HuH-7.5 (cell line): ENCODE measurements around the gene DYDC1.
A peak's percentile ranks its signal among the peaks of the same experiment; 100 is the strongest.
"Not testable (repeated sequence)": the region's sequence is repeated elsewhere in the genome, so short reads cannot be mapped to it uniquely, and the experiment has no call there.

Experiments used
- DNase-seq: peaks from one replicate; pipeline ENCODE4 v3.0.0; 2011; ENCODE audit warnings: low spot score

Gene DYDC1

DNA sequence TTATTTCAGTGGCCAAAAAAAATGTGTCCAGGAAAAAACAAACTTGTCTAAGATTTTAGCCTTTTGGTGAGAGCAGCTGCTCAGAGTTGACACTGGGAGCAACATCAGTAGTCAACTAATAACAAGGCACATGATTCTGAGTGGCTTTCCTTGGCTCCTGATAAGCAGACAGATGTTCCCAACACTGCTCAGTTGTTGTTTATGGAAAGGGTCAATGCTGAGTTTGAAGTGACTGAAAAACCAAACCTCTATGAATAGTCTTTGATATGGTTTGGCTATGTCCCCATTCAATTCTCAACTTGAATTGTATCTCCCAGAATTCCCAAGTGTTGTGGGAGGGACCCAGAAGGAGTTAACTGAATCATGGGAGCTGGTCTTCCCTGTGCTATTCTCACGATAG is 12.3 kb downstream of the DYDC1 start:
- DNase-seq: no peak

DNA sequence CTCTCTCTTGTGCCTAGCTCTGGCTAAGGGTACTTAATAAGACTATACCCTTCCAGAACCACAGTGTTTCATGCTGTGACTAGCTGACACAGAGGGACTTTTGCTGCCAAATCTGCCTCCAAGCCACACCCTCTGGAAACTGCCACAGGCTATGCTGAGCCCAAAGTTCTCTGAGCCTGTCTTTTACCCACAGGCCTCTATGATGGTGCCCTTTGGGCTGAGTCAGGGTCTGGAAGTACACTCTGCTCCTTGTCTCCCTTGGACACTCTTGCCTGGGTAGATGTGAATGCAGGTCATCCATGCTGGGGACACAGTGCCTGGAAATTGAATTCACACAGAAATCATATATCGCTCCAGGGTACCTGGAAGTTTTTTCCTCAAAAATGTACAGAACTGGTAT is 22.6 kb downstream of the DYDC1 start:
- DNase-seq: no peak

DNA sequence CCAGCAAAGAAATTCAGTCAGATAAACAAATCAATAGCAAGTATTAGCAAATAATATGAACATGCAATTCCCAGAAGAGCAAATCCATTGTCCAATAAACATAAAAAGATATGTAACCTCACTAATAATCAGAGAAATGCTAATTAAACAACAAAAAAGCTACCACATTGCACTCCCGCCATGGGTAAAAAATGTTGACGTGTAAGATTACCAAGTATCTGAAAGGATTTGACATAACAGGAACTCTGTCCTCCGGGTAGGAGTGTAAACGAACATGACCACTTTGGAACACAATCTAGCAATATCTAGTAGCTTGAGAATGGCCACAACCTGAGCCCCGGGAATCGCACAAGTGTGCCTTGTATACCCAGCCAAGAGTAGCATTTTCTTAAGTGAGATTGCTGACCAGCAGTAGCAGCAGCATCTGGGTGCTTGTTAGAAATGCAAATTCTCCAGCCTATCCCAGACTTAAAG is 31.6 kb downstream of the DYDC1 start:
- DNase-seq: no peak

DNA sequence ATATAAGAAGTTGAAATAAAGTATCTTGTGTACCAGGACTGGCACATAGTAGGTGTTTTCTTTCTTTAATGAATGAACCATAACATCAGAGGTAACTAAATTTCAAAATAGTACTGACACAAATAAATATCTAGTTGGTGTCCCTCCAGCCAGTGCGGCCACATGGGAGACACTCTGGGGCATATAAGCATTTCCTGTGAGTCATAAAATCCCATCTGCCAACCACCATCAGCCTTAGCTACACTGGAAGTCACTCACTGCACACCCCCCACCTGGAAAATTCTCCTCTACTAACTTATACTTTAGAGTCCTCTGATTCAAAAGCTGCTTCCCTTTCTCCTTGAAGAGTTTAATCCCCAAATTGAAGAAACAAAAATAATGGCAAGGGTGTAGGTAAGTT is 32.5 kb downstream of the DYDC1 start:
- DNase-seq: no peak

DNA sequence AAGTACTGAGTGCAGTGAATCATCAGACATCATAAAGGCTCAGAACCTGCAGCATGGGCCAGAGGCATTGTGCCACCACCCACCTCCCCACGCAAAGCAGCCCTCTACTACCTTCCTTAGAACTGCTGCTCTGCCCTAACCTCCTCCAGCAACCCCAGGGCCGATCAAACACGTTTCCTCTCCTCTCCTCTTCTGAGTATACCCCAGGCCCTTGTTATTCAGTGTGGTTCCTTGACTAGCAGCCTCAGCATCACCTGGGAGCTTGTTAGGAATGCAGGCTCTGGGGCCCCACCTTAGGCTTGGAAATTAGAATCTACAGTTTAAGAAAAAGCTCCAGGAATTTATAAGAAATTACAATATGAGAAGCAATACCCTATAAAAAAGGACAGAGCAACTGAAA is 33.2 kb downstream of the DYDC1 start:
- no peak for DNase-seq

DNA sequence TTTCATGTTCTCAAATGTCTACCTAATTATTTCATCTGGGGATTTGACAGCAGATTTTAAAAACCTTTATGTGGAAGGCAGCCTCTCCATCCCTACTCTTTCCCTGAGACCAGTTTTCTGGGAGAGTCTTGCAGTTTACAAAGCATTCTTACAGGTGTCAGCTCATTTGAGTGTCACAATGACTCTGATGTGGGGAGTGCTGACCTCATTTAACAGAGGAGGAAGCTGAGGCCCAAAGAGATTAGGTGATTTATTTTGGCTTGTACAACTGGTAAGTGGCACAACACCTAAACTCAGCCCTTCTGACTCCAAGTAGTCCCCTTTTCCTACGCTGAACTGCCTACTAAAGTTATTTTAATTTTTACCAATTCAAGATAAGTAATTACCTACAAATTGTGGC is 33.8 kb downstream of the DYDC1 start:
- DNase-seq: no peak

DNA sequence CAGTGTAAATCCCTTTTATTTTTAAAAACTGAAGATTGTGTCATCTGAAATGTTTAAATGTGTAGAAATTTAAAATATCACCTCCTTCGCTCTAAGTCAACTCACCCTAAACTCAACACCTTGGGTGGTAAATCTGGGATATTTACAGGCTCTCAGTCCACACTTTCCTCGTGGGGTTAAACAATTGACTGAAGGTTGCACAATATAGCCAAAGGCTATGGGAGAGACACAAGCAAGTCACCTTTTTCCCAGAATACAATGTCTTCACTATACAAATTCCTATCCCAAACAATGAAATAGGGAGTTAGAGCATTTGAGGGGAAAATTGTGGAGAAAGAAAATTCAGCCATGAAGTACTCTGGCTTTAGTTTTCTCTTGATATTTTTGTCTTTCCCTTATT is 34.4 kb downstream of the DYDC1 start:
- DNase-seq: no peak

DNA sequence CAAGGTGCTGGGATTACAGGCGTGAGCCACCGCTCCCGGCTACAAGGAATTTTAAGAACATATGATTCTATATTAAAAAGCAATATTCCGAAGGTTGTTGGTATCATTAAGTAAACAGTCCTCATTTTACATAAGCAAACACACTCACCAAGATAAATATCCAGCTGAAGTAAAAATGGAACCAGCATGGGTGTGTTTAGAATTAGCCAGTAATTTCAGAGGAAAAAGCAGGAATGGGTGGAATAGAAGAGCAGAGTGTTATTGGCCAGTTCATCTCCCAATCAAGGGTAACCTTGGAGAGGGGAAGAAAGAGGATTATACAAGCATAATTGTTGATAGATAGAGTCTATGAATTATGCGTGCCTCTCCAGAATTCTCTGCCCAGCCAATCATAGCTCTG is 35.4 kb downstream of the DYDC1 start:
- DNase-seq: no peak

DNA sequence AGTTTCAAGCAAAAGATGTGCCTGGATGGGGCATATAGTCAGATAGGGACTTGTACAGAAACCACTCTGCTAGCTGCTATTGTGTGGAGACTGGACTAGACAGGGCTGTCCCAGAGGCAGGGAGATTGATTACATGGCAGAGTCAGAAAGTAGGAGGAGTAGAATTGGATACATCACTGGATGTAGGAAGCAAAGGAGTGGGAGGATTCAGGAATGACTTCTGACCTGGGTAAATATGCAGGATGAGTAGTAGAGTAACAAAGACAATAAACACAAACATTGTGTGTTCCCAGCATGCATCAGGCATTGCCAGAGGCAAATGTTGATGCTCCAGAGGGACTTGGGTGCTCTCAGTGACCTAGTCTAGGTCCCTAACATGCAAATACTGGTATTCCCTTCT is 36.2 kb downstream of the DYDC1 start:
- peak; percentile 24 for DNase-seq

DNA sequence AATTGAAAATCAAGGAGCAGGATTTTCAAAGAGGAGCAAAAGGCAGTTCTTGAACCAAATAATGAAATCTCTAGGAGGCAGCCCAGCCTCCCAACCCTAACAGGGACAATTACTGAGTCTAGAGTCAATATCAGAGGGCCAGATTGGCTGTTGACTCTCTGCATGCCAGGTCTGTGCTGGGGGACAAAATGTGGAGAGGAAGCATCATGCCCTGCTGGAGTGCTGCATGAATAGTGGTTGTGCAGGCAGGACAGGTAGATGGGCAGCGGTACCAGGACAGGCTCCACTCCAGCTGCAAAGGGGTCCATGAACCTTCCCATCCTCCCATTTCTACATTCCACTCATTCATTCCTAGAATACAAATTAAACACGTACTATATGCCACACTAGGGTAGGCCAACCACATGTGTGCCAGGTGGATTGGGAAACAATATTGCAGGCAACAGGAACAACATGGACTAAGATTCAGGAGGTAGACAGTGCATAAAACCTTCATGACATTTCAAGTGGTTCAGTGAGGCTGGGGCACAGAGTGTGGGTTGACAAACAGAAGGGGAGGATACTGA is 36.7 kb downstream of the DYDC1 start:
- no peak for DNase-seq

DNA sequence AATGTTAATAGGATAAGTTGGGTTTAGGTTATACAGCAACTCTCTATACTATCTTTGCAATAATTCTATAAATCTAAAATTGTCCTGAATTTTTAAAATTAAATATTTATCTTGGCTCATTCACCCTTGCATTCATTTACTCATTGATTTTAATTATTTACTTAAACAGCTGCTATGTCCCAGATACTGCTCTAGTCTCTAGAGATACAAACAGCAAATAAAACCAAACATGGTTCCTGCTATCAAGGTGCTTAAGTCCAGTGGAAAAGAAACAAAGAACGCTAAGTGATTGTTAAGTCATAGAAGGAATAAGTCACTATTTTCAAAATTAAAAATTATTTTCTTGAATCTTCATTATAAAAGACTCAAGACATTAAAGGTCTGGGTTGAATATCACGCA is 37.2 kb downstream of the DYDC1 start:
- DNase-seq: no peak

DNA sequence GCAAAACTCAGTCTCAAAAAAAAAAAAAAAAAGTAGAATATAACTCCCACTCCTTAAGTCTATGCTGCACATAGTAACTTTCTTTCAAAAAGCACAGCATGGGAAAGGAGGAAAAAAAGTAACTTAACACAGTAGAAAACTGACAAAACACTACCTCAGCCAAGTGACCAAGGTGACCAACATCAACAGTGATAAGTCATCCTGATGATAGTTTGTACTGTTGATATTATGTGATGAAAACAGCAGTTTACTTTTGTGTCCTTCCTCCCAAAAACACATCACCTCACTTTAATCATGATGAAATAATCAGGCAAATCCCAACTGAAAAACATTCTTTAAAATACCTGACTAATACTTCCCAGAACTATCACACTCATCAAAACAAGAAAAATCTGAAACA is 37.8 kb downstream of the DYDC1 start:
- no peak for DNase-seq

DNA sequence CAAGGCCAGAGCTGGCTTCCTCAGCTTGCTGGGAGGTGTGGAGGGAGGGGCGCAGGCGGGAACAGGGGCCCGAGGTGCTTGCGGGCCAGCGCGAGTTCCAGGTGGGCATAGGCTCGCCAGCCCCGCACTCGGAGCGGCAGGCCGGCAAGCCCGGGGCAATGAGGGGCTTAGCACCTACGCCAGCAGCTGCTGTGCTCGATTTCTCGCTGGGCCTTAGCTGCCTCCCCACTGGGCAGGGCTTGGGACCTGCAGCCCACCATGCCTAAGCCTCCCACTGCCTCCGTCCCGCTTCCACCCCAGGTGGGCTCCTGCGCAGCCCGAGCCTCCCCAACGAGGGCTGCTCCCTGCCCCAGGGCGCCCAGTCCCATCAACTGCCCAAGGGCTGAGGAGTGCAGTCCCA is 41.2 kb downstream of the DYDC1 start:
- no peak for DNase-seq

DNA sequence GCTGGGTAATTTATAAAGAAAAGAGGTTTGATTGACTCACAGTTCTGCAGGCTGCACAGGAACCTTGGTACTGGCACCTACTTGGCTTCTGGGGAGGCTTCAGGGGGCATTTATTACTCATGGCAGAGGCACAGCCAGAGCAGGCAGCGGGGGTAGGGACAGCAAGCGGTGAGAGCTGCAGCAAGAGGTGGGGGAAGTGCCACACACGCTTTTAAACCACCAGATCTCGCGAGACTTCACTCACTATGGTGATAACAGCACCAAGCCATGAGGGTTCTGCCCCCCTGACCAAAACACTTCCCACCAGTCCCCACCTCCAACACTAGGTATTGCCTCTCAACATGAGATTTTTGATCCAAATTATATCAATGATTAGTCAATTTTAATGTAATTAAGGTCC is 43.0 kb downstream of the DYDC1 start:
- no peak for DNase-seq

DNA sequence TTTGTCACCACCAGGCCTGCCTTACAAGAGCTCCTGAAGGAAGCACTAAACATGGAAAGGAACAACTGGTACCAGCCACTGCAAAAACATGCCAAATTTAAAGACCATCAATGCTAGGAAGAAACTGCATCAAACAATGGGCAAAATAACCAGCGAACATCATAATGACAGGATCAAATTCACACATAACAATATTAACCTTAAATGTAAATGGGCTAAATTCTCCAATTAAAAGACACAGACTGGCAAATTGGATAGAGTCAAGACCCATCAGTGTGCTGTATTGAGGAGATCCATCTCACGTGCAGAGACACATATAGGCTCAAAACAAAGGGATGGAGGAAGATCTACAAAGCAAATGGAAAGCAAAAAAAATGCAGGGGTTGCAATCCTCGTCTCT is 50.6 kb downstream of the DYDC1 start:
- not testable (repeated sequence) for DNase-seq

DNA sequence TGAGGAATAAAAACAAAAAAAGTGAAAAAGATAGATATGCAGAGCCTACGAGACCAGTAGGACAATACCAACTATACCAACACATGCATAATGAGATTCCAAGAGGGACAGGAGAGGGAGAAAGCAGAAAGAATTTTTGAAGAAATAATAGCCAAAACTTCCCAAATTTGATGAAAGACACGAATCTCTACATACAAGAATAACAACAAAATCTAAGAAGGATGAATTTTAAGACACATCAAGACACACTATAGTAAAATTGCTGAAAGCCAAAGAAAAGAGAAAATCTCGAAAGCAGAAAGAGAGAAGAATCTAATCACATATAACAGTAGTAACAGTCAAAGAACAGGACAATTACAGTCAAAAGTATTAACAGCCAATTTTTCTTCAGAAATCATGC is 59.6 kb downstream of the DYDC1 start:
- DNase-seq: no peak

DNA sequence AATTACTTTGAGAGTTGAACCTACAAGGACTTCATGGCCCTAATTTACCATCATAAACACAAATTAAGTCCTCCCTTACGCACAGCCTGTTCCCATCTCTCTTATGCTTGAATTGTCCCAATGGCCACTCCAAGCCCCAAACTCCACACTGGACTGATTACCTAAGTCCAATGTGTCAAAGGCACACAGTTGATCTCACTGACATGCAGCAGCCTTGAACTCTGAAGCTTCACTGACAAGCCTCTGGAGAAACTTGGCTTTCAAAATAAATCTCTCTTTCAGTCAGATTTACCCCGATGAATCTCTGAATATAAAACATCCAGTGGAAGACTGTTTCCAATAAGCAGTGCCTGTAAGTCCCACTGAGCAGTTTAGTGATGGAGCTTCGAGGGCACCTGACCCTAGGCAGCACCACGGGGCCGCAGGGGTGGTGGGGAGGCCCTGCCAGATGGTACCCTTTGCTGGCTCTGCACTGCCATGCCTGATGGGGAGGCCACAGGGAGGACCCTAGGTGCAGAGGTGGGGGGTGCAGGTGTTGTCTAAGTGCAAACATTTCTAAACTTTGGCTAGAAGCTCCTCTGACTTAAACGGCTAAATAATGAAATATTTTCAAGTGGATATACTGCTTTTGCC is 63.8 kb downstream of the DYDC1 start:
- no peak for DNase-seq

DNA sequence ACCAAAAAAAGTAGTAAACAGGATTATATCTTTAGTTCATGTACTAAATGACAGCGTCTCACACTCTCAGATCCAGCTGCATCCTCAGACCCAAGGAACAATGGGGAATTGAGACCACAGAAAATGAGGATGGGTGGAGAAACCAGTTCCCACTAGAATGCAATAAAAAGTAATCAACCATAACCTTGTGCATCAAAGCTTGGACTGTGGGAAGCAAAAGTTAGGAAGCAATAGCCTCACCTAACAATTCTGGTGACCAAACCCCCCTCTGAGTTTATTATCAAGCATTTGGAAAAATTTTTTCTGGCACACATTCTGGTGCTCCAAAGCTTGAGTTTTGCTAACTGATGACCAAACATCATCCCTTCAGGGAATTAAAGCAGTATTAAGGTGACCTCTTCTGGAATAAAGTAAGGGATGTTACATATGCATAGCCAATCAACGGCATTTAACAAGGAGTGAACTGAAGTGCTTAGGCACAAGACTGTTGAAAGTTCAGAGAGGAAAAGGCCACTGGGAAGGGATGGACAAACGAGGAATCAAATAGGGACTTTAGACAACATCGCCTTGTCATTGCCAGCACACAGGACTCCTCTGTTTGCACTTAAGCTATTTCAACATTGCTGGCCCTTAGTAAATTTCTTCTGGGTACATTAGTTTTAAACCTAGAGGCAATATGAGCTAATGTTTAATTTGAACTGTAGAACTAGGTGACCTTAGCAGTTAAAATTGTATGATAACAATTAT is 65.9 kb downstream of the DYDC1 start:
- DNase-seq: peak; percentile 22

DNA sequence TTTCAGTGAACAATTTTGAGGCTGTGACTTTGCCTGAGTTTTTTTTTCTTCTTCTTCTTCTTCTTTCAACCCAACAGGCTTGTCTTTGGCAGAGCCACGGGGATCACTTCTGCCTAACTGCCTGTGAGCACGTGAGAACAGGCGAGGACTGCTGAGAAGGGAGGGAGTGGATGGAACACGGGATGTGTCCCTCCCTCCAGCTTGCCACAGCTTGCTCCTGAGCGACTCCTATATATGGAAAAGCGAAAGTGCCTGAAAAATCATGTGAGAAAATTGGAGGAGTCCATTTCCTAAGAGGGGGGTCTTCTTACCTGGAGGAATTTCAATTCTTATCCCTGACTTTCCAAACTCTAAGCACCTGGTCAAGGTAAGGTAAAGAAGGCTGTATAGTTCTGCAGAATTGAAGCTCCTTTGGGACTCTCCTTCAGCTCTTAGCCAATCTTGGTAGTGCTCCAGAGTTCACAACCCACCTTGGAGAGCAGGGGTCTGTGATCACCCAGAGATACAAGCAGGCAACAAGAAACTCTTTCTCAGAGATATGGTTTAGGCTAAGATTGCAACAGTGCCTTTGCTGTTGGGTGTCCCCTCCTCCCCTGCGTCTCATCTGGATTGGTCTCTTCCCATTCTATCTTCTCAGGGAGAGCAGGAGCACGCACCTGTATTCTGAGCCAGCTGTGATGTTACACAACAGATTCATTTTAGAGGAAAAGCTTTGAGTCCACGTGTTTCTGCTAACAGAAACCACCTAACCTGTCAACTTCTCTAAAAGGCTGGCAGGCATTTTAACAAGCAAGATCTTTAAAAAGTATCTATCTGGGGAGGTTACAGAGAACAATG is 66.9 kb downstream of the DYDC1 start, which contains the start of gene MAT1A:
Gene MAT1A (minus strand): TSS at position 208 of the 837 bp plus-strand sequence. CDS start 235 bp downstream, outside the sequence.
- DNase-seq: no peak

DNA sequence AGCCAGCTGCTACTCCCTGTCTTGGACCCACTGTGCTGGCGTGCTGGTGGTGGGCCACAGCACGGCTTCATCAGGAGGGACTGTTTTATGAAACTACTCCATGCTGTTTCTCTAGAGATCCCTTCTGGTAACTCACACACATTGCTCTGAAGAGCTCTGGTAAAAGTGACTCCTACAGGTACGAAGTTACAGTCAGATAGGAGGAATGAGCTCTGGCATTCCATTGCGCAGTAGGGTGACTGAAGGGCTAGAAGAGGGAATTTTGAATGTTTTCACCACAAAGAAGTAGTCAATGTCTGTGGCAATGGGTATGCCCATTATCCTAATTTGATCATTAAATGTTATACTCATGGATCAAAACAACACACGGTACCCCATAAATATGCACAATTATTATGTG is 67.7 kb downstream of the DYDC1 start:
- no peak for DNase-seq
